Measurements from ENCODE around the gene FLNB.

DNA sequence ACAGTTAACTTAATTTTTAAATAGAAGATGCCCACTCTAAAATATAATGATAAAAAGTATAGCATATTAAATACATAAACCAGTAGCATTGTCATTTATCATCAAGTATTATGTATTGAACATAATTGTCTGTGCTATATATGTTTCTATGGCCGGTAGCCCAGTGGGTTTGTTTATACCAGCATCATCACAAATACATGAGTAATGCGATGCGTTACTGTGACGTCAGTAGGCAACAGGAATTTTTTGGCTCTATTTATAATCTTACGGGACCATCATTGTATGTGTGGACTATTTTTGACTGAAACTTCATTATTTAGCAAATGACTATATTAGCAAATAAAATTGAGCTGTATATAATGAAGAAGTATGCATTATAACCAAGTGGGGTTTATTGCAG lies 82.1 kb downstream of the FLNB start:
- TF ChIP-seq POLR2AphosphoS5 (IDR thresholded peaks at IDR 0.05) (no peak), EP300 (IDR thresholded peaks at IDR 0.05) (no peak), POLR2A (IDR thresholded peaks at IDR 0.05) (no peak)
- TF ChIP-seq, protein P1, sequence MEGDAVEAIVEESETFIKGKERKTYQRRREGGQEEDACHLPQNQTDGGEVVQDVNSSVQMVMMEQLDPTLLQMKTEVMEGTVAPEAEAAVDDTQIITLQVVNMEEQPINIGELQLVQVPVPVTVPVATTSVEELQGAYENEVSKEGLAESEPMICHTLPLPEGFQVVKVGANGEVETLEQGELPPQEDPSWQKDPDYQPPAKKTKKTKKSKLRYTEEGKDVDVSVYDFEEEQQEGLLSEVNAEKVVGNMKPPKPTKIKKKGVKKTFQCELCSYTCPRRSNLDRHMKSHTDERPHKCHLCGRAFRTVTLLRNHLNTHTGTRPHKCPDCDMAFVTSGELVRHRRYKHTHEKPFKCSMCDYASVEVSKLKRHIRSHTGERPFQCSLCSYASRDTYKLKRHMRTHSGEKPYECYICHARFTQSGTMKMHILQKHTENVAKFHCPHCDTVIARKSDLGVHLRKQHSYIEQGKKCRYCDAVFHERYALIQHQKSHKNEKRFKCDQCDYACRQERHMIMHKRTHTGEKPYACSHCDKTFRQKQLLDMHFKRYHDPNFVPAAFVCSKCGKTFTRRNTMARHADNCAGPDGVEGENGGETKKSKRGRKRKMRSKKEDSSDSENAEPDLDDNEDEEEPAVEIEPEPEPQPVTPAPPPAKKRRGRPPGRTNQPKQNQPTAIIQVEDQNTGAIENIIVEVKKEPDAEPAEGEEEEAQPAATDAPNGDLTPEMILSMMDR (IDR thresholded peaks at IDR 0.05): no peak
